ENCODE data around the gene DUSP28.
"Not testable (repeated sequence)": the region's sequence is repeated elsewhere in the genome, so short reads cannot be mapped to it uniquely, and the experiment has no call there.

DUSP28 gene

GRCh38 chr2:240520974-240521350, 39.2 kb upstream of the DUSP28 start:
- intact Hi-C loops (cut with micrococcal nuclease), result no loop called here
- no peak overlapping the region for H3K27ac Mint-ChIP-seq
- H3K36me3 Mint-ChIP-seq (ENCODE audit: low read depth), result peaks cover 81% of the 10 kb centered on the region
- H3K4me1 Mint-ChIP-seq (ENCODE audit: low read depth), result peaks cover 13% of the 10 kb centered on the region
- H3K9me3 Mint-ChIP-seq, result peaks cover 41% of the 10 kb centered on the region
- H3K4me3 Mint-ChIP-seq, result no peak overlapping the region
- H3K27me3 Mint-ChIP-seq, result peaks cover 10% of the 10 kb centered on the region

GRCh38 chr2:240521885-240522284, 38.3 kb upstream of the DUSP28 start:
- H3K4me3 Mint-ChIP-seq; intact Hi-C loops (cut with micrococcal nuclease); H3K27ac Mint-ChIP-seq: not testable (repeated sequence)
- H3K27me3 Mint-ChIP-seq, result peaks cover 10% of the 10 kb centered on the region
- peaks cover 13% of the 10 kb centered on the region for H3K4me1 Mint-ChIP-seq (ENCODE audit: low read depth)
- peaks cover 91% of the 10 kb centered on the region for H3K36me3 Mint-ChIP-seq (ENCODE audit: low read depth)
- H3K9me3 Mint-ChIP-seq, result peaks cover 50% of the 10 kb centered on the region

GRCh38 chr2:240522406-240522805, 37.8 kb upstream of the DUSP28 start:
- Mint-ChIP-seq H3K27ac (no peak overlapping the region), H3K27me3 (peaks cover 10% of the 10 kb centered on the region), H3K9me3 (peaks cover 55% of the 10 kb centered on the region), H3K36me3 (ENCODE audit: low read depth) (peaks cover 95% of the 10 kb centered on the region), H3K4me3 (no peak overlapping the region), H3K4me1 (ENCODE audit: low read depth) (peaks cover 13% of the 10 kb centered on the region)
- intact Hi-C loops (cut with micrococcal nuclease), result no loop called here

- intact Hi-C loops (cut with micrococcal nuclease), result no loop called here
- Mint-ChIP-seq H3K9me3 (peaks cover 59% of the 10 kb centered on the region), H3K4me3 (no peak overlapping the region), H3K27ac (no peak overlapping the region), H3K4me1 (ENCODE audit: low read depth) (peaks cover 13% of the 10 kb centered on the region), H3K36me3 (ENCODE audit: low read depth) (peaks cover 94% of the 10 kb centered on the region), H3K27me3 (peaks cover 10% of the 10 kb centered on the region)
Observed at GRCh38 chr2:240523451-240524281, 36.5 kb upstream of the DUSP28 start.

- Mint-ChIP-seq H3K4me3 (no peak overlapping the region), H3K9me3 (peaks cover 72% of the 10 kb centered on the region), H3K36me3 (ENCODE audit: low read depth) (peaks cover 95% of the 10 kb centered on the region), H3K27me3 (peaks cover 7% of the 10 kb centered on the region), H3K27ac (no peak overlapping the region), H3K4me1 (ENCODE audit: low read depth) (peaks cover 6% of the 10 kb centered on the region)
- intact Hi-C loops (cut with micrococcal nuclease), result no loop called here
Observed at GRCh38 chr2:240524963-240525718, 35.0 kb upstream of the DUSP28 start.

- H3K27me3 Mint-ChIP-seq, result peaks cover under 1% of the 10 kb centered on the region
- intact Hi-C loops (cut with micrococcal nuclease), result no loop called here
Observed at GRCh38 chr2:240525802-240526201, 34.4 kb upstream of the DUSP28 start.

GRCh38 chr2:240526521-240526920, 33.6 kb upstream of the DUSP28 start:
- peaks cover 98% of the 10 kb centered on the region for H3K36me3 Mint-ChIP-seq (ENCODE audit: low read depth)
- no peaks in the 10 kb centered on the region for H3K4me1 Mint-ChIP-seq (ENCODE audit: low read depth)
- no peak overlapping the region for H3K27ac Mint-ChIP-seq
- peaks cover 81% of the 10 kb centered on the region for H3K9me3 Mint-ChIP-seq
- no peaks in the 10 kb centered on the region for H3K27me3 Mint-ChIP-seq
- intact Hi-C loops (cut with micrococcal nuclease), result no loop called here
- no peak overlapping the region for H3K4me3 Mint-ChIP-seq

More at GRCh38 chr2:240525802-240526201, 34.4 kb upstream of the DUSP28 start:
- Mint-ChIP-seq H3K4me1 (ENCODE audit: low read depth) (peaks cover 1% of the 10 kb centered on the region), H3K36me3 (ENCODE audit: low read depth) (peaks cover 97% of the 10 kb centered on the region), H3K4me3 (no peak overlapping the region), H3K9me3 (peaks cover 76% of the 10 kb centered on the region), H3K27ac (no peak overlapping the region)

GRCh38 chr2:240527153-240527750, 32.9 kb upstream of the DUSP28 start:
- intact Hi-C loops (cut with micrococcal nuclease), result no loop called here
- H3K4me1 Mint-ChIP-seq (ENCODE audit: low read depth), result no peaks in the 10 kb centered on the region
- H3K27me3 Mint-ChIP-seq, result no peaks in the 10 kb centered on the region
- no peak overlapping the region for H3K4me3 Mint-ChIP-seq
- peaks cover 98% of the 10 kb centered on the region for H3K36me3 Mint-ChIP-seq (ENCODE audit: low read depth)
- no peak overlapping the region for H3K27ac Mint-ChIP-seq
- H3K9me3 Mint-ChIP-seq, result peaks cover 84% of the 10 kb centered on the region

- no peak overlapping the region for H3K4me3 Mint-ChIP-seq
- intact Hi-C loops (cut with micrococcal nuclease), result no loop called here
- no peak overlapping the region for H3K27ac Mint-ChIP-seq
Observed at GRCh38 chr2:240528406-240529040, 31.6 kb upstream of the DUSP28 start.

GRCh38 chr2:240529344-240529999, 30.7 kb upstream of the DUSP28 start:
- peak overlapping the region; percentile 5 for H3K27ac Mint-ChIP-seq
- peaks cover 98% of the 10 kb centered on the region for H3K36me3 Mint-ChIP-seq (ENCODE audit: low read depth)
- no peaks in the 10 kb centered on the region for H3K27me3 Mint-ChIP-seq
- intact Hi-C loops (cut with micrococcal nuclease), result no loop called here
- H3K9me3 Mint-ChIP-seq, result peaks cover 84% of the 10 kb centered on the region
- no peaks in the 10 kb centered on the region for H3K4me1 Mint-ChIP-seq (ENCODE audit: low read depth)
- no peak overlapping the region for H3K4me3 Mint-ChIP-seq

More at GRCh38 chr2:240528406-240529040, 31.6 kb upstream of the DUSP28 start:
- Mint-ChIP-seq H3K4me1 (ENCODE audit: low read depth) (no peaks in the 10 kb centered on the region), H3K36me3 (ENCODE audit: low read depth) (peaks cover 98% of the 10 kb centered on the region), H3K9me3 (peaks cover 84% of the 10 kb centered on the region), H3K27me3 (no peaks in the 10 kb centered on the region)

GRCh38 chr2:240530181-240530580, 30.0 kb upstream of the DUSP28 start:
- H3K4me1 Mint-ChIP-seq (ENCODE audit: low read depth), result no peaks in the 10 kb centered on the region
- H3K36me3 Mint-ChIP-seq (ENCODE audit: low read depth), result peaks cover 98% of the 10 kb centered on the region
- intact Hi-C loops (cut with micrococcal nuclease), result no loop called here
- peak overlapping the region; percentile 5 for H3K27ac Mint-ChIP-seq
- no peak overlapping the region for H3K4me3 Mint-ChIP-seq
- peaks cover 76% of the 10 kb centered on the region for H3K9me3 Mint-ChIP-seq
- no peaks in the 10 kb centered on the region for H3K27me3 Mint-ChIP-seq

GRCh38 chr2:240531038-240531437, 29.1 kb upstream of the DUSP28 start:
- Mint-ChIP-seq H3K27ac (no peak overlapping the region), H3K36me3 (ENCODE audit: low read depth) (peaks cover 96% of the 10 kb centered on the region), H3K4me3 (no peak overlapping the region), H3K27me3 (no peaks in the 10 kb centered on the region), H3K4me1 (ENCODE audit: low read depth) (no peaks in the 10 kb centered on the region), H3K9me3 (peaks cover 68% of the 10 kb centered on the region)
- intact Hi-C loops (cut with micrococcal nuclease), result no loop called here

- H3K36me3 Mint-ChIP-seq (ENCODE audit: low read depth), result peaks cover 96% of the 10 kb centered on the region
Observed at GRCh38 chr2:240532031-240532775, 28.0 kb upstream of the DUSP28 start.

More at GRCh38 chr2:240532031-240532775, 28.0 kb upstream of the DUSP28 start:
- Mint-ChIP-seq H3K4me1 (ENCODE audit: low read depth) (no peaks in the 10 kb centered on the region), H3K4me3 (no peak overlapping the region), H3K27me3 (no peaks in the 10 kb centered on the region), H3K9me3 (peaks cover 56% of the 10 kb centered on the region), H3K27ac (no peak overlapping the region)
- intact Hi-C loops (cut with micrococcal nuclease), result no loop called here
